Brain microvascular endothelial cell (primary cell): ENCODE measurements around the gene TWF2.
A peak's percentile ranks its signal among the peaks of the same experiment; 100 is the strongest.

ENCODE experiments used
- DNase-seq: peaks from one replicate; pipeline ENCODE4 v3.0.0-alpha.2; 2020
- H3K27ac ChIP-seq: fragments of 250-450 bp; sonication (Bioruptor Pico); 2 replicates; pipeline ENCODE4 v1.5.1; 2020; ENCODE audit warnings: mild to moderate bottlenecking, moderate library complexity
- H3K27me3 ChIP-seq: fragments of 250-450 bp; sonication (Bioruptor Pico); replicated peaks from 2 replicates; pipeline ENCODE4 v1.5.1; 2020; ENCODE audit warnings: mild to moderate bottlenecking
- H3K36me3 ChIP-seq: fragments of 250-450 bp; sonication (Bioruptor Pico); replicated peaks from 2 replicates; pipeline ENCODE4 v1.5.1; 2020; ENCODE audit warnings: mild to moderate bottlenecking
- H3K4me3 ChIP-seq: 2 replicates; pipeline ENCODE4 v1.5.1; 2011; ENCODE audit warnings: low read depth, mild to moderate bottlenecking, control low read depth, low read length, moderate library complexity
- in situ Hi-C: cut with HindIII; loops from 2 replicates; pipeline ENCODE4 v1.10.0; 2017; ENCODE audit warnings: low sequenced_read_pairs, low pct_ligation_motif_present
- TF ChIP-seq, protein P1 (sequence below): IDR thresholded peaks from 2 replicates; pipeline ENCODE4 v1.5.1; 2011; ENCODE audit warnings: low read depth, mild to moderate bottlenecking, moderate library complexity, low read length, control low read depth, inconsistent platforms; ENCODE audit errors: missing control alignments

TWF2 gene

DNA sequence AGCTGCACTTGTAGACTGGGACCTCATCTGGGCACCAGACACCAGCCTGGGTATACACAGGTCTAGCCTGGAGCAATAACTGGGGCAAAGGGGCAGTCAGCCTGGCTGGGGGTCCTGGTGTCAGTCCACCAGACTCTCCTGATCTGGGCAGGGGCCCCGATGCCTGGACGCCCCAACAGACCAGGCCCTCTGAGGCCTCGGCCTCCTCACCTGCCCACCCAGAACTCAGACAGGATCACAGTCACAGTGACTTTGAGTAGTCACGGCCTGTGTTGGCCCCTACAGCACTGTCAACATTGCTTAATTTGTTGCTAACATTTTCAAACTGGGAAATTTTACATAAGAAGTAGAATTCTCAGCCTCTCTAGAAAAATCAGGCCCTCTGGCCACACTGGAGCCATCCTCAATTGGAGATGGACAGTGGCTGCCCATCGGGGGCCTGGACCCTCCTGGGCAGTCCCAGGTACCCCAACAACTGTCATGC is 5.8 kb downstream of the TWF2 start:
- TF ChIP-seq, protein P1, sequence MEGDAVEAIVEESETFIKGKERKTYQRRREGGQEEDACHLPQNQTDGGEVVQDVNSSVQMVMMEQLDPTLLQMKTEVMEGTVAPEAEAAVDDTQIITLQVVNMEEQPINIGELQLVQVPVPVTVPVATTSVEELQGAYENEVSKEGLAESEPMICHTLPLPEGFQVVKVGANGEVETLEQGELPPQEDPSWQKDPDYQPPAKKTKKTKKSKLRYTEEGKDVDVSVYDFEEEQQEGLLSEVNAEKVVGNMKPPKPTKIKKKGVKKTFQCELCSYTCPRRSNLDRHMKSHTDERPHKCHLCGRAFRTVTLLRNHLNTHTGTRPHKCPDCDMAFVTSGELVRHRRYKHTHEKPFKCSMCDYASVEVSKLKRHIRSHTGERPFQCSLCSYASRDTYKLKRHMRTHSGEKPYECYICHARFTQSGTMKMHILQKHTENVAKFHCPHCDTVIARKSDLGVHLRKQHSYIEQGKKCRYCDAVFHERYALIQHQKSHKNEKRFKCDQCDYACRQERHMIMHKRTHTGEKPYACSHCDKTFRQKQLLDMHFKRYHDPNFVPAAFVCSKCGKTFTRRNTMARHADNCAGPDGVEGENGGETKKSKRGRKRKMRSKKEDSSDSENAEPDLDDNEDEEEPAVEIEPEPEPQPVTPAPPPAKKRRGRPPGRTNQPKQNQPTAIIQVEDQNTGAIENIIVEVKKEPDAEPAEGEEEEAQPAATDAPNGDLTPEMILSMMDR, result no peak
- Histone ChIP-seq H3K4me3 (no peak overlapping the region), H3K27me3 (no peaks in the 10 kb centered on the region), H3K36me3 (peaks cover 63% of the 10 kb centered on the region), H3K27ac (no peak overlapping the region)
- no peak for DNase-seq
- in situ Hi-C loops, result no loop called here

DNA sequence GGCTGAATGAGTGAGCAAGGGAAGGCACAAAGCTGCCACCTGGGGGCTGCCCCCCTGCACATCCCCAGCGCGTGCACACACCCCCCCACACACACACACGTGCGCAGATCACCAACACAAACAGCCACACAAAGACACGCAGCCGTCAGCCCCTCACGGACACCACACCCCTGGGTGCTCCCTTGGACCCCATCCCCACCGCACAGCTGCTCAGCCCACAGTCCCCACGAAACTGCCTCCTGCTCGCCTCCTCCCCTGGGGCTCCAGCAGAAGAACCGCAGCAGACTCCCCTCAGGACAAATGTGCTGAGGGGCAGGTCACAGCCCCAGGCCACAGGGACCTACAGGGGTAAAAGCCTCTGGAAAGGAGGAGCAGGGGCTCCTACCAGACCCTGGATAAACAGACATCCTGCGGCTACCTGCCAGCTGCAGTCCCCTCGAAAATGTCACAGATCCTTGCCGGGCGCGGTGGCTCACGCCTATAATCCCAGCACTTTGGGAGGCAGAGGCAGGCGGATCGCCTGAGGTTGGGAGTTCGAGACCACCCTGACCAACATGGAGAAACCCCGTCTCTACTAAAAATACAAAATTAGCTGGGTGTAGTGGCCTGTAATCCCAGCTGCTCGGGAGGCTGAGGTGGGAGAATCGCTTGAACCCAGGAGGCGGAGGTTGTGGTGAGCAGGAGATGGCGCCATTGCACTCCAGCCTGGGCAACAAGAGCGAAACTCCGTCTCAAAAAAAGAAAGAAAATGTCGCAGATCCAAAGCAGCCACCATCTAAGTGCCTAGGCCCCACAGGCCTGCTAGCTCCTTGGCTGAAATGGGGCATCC is 6.5 kb downstream of the TWF2 start:
- in situ Hi-C loops, result no loop called here
- Histone ChIP-seq H3K27me3 (no peaks in the 10 kb centered on the region), H3K27ac (no peak overlapping the region), H3K4me3 (no peak overlapping the region), H3K36me3 (peaks cover 63% of the 10 kb centered on the region)
- no peak for DNase-seq
- TF ChIP-seq, protein P1, result peak; percentile 18

DNA sequence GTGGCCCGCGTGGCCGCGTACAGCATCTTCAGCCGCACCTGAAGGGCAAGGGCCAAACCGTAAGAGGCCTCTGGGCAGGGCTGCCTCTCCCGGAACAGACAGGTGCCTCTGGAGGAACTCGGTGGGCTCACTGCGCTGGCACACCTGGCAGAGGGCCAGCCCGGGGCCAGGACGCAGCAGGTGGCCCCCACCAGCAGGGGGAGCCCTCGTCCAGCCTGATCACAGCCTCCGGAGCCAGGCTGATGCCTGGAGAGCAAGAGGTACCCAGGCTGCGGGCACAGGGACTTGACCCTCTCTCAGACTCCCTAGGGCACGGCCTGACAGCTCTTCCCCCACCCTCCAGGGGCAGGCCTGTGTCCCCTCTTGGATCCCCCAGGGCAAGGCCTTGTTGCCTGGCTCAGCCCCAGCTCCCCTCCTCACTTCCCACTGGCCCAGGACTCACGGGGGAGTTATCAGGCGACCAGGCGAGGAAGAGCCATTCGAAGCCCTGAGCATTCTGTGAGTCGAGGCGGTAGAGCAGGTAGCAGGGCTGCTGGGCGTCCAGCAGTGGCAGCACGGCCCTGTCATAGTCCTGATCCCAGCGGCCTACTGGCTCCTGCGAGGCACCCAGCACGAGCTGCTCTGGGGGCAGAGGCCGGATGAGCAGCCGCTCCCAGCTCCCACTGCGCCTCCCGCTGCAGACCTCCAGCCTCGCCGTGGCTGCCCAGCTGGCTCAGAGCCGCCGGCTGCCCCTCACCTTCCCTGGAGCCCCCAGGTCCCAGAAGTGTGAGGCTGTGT is 7.3 kb downstream of the TWF2 start:
- H3K27ac ChIP-seq, result no peak overlapping the region
- no peak overlapping the region for H3K4me3 ChIP-seq
- TF ChIP-seq, protein P1, result peak; percentile 91
- H3K36me3 ChIP-seq, result peaks cover 63% of the 10 kb centered on the region
- no peaks in the 10 kb centered on the region for H3K27me3 ChIP-seq
- in situ Hi-C loops, result no loop called here
- DNase-seq, result no peak

DNA sequence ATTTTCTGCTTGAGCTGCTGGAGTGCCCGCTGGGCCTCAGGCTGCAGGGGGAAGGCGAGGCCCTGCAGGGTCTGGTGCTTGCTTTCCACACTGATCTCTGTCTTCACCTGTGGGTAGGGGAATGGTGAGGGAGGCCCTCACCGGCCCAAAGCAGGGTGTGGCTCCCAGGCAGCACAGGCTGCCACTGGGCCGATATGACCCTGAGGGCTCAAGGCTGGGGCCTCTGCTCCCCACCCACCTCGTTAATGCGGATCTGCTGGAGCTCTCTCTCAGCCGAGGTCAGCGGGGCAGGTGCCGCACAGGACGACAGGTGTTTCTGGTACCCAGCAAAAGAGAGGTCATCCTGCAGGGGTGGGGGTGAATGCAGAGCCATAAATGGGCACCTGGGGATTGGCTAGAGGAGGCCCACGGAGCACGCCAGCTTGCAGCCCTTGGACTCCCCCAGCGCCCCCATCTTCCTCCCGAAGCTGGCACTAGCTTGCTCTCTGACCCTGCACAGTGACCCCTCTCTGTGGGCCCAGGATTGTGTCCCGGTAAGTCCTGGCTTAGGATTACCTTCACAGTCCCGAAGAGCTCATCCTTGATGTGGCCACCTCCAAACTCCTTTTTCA is 8.0 kb downstream of the TWF2 start:
- in situ Hi-C loops, result no loop called here
- no peak for DNase-seq
- H3K27ac ChIP-seq, result no peak overlapping the region

DNA sequence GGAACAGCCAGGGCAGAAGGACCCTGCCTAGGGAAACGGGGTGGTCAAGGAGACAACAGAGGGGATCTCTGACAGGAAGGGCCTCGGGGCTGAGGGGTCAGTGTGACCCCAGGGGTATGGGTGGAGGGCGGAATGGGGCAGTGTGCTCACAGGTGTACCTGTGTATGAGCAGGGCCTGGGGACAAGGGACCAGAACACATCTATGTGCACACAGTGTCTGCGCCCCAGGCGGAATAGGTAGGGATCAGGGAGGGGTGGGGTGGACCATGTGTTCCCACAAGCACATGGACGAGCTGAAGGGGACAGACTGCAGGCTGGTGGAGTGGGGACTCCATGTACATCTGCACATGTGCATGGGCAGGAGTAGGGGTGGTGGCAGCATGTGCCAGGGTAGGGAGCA is 8.5 kb downstream of the TWF2 start:
- no peak for DNase-seq
- Histone ChIP-seq H3K36me3 (peaks cover 63% of the 10 kb centered on the region), H3K27me3 (no peaks in the 10 kb centered on the region), H3K4me3 (no peak overlapping the region), H3K27ac (no peak overlapping the region)
- TF ChIP-seq, protein P1, result no peak
- in situ Hi-C loops, result no loop called here

More for the DNA sequence above, 8.0 kb downstream of the TWF2 start:
- peaks cover 63% of the 10 kb centered on the region for H3K36me3 ChIP-seq
- H3K4me3 ChIP-seq, result no peak overlapping the region
- TF ChIP-seq, protein P1, result no peak
- no peaks in the 10 kb centered on the region for H3K27me3 ChIP-seq
